Muscle of leg (tissue), 11 donors: Measurements from ENCODE around the gene MOB2. TPM values are rescaled to one million over a fixed set of nuclear protein-coding genes. Genes with fewer than 3 reads are reported as not detected.

ENCODE experiments used
- DNase-seq: peaks from one replicate; pipeline ENCODE4 v3.0.0; 2013
- H3K27ac ChIP-seq: one replicate; pipeline ENCODE4 v1.5.1; 2013; ENCODE audit warnings: mild to moderate bottlenecking, low read length, control low read depth
- H3K27me3 ChIP-seq: one replicate; pipeline ENCODE4 v1.6.1; 2013; ENCODE audit warnings: low read length; ENCODE audit not compliant: control insufficient read depth, insufficient read depth
- H3K36me3 ChIP-seq: one replicate; pipeline ENCODE4 v1.6.1; 2013; ENCODE audit warnings: low read length; ENCODE audit not compliant: control insufficient read depth, insufficient read depth
- H3K4me1 ChIP-seq: one replicate; pipeline ENCODE4 v1.6.1; 2013; ENCODE audit warnings: low read length; ENCODE audit not compliant: control insufficient read depth, insufficient read depth
- H3K4me3 ChIP-seq: one replicate; pipeline ENCODE4 v1.5.1; 2013; ENCODE audit warnings: low read length, control low read depth
- H3K9me3 ChIP-seq: replicated peaks from 2 replicates; pipeline ENCODE4 v1.6.1; 2013; ENCODE audit warnings: low read depth, low read length; ENCODE audit not compliant: control insufficient read depth
- WGBS: methylation state at CpG from one replicate; pipeline ENCODE4 v1.1.5; 2013; ENCODE audit warnings: missing lambda C conversion rate; ENCODE audit not compliant: insufficient coverage; 5-methylcytosine and 5-hydroxymethylcytosine counted together
- polyA plus RNA-seq, 8 donors: library from polyadenylated mRNA; unstranded; fragments of 120-200 nt; gene quantifications; one replicate each; pipeline versions ENCODE4 v1.2.1 to v1.2.3, GENCODE V29; 2013; ENCODE audit warnings: inconsistent platforms in 1 of 8, low replicate concordance in 1 of 8; ENCODE audit not compliant: insufficient read length in 8 of 8, insufficient read depth in 1 of 8
- total RNA-seq: library from RNA; stranded (reverse); fragments of 120-200 nt; gene quantifications from one replicate; pipeline ENCODE4 v1.2.4, GENCODE V29; 2013

MOB2 gene
- total and polyA plus RNA-seq, 9 donors: 21.4 to 28.2 (median 25.0) TPM

GRCh38 chr11:1498262-1498661 is 11.7 kb upstream of the MOB2 start:
- Histone ChIP-seq H3K27ac (no peak overlapping the region), H3K9me3 (no peaks in the 10 kb centered on the region), H3K4me3 (no peak overlapping the region), H3K27me3 (no peaks in the 10 kb centered on the region), H3K36me3 (no peaks in the 10 kb centered on the region), H3K4me1 (peaks cover 12% of the 10 kb centered on the region)
- no peak for DNase-seq
- WGBS: 87% methylated on average over 13 of the region's 13 CpGs

- Histone ChIP-seq H3K27me3 (no peaks in the 10 kb centered on the region), H3K27ac (no peak overlapping the region), H3K9me3 (no peaks in the 10 kb centered on the region), H3K36me3 (no peaks in the 10 kb centered on the region), H3K4me3 (no peak overlapping the region), H3K4me1 (peaks cover 7% of the 10 kb centered on the region)
- 80% methylated on average over 2 of the region's 5 CpGs for WGBS
- no peak for DNase-seq
Measured at GRCh38 chr11:1497600-1497999, 11.0 kb upstream of the MOB2 start.

- Histone ChIP-seq H3K4me1 (peaks cover 8% of the 10 kb centered on the region), H3K27ac (no peak overlapping the region), H3K9me3 (no peaks in the 10 kb centered on the region), H3K4me3 (no peak overlapping the region), H3K36me3 (no peaks in the 10 kb centered on the region), H3K27me3 (no peaks in the 10 kb centered on the region)
- no CpG with 5 or more reads among the region's 3 CpGs for WGBS
- DNase-seq: no peak
Measured at GRCh38 chr11:1496761-1497095, 10.1 kb upstream of the MOB2 start.

GRCh38 chr11:1496091-1496760 is 9.6 kb upstream of the MOB2 start:
- Histone ChIP-seq H3K4me3 (no peak overlapping the region), H3K27me3 (no peaks in the 10 kb centered on the region), H3K36me3 (no peaks in the 10 kb centered on the region), H3K9me3 (no peaks in the 10 kb centered on the region), H3K4me1 (peaks cover 8% of the 10 kb centered on the region), H3K27ac (no peak overlapping the region)
- no peak for DNase-seq
- WGBS: 82% methylated on average over 3 of the region's 9 CpGs

GRCh38 chr11:1494650-1495049 is 8.1 kb upstream of the MOB2 start:
- no peaks in the 10 kb centered on the region for H3K9me3 ChIP-seq
- no peaks in the 10 kb centered on the region for H3K27me3 ChIP-seq
- DNase-seq: no peak
- no peak overlapping the region for H3K27ac ChIP-seq
- no peaks in the 10 kb centered on the region for H3K36me3 ChIP-seq
- peaks cover 8% of the 10 kb centered on the region for H3K4me1 ChIP-seq
- no CpG with 5 or more reads among the region's 3 CpGs for WGBS
- H3K4me3 ChIP-seq: no peak overlapping the region

- H3K27me3 ChIP-seq: no peaks in the 10 kb centered on the region
- no peak overlapping the region for H3K4me3 ChIP-seq
- no peaks in the 10 kb centered on the region for H3K9me3 ChIP-seq
- no CpG with 5 or more reads among the region's 3 CpGs for WGBS
- peaks cover 8% of the 10 kb centered on the region for H3K4me1 ChIP-seq
- H3K27ac ChIP-seq: no peak overlapping the region
- no peak for DNase-seq
- H3K36me3 ChIP-seq: no peaks in the 10 kb centered on the region
Measured at GRCh38 chr11:1493650-1494244, 7.2 kb upstream of the MOB2 start.

- Histone ChIP-seq H3K27ac (no peak overlapping the region), H3K9me3 (no peaks in the 10 kb centered on the region), H3K4me1 (peaks cover 20% of the 10 kb centered on the region), H3K36me3 (no peaks in the 10 kb centered on the region), H3K4me3 (no peak overlapping the region), H3K27me3 (no peaks in the 10 kb centered on the region)
- no peak for DNase-seq
- 86% methylated on average over 7 of the region's 12 CpGs for WGBS
Measured at GRCh38 chr11:1491379-1491778, 4.8 kb upstream of the MOB2 start.

GRCh38 chr11:1490651-1491050 is 4.1 kb upstream of the MOB2 start:
- no peaks in the 10 kb centered on the region for H3K36me3 ChIP-seq
- DNase-seq: no peak
- WGBS: 93% methylated on average over 2 of the region's 7 CpGs
- H3K4me3 ChIP-seq: no peak overlapping the region
- H3K27me3 ChIP-seq: no peaks in the 10 kb centered on the region
- H3K9me3 ChIP-seq: no peaks in the 10 kb centered on the region
- peaks cover 27% of the 10 kb centered on the region for H3K4me1 ChIP-seq
- no peak overlapping the region for H3K27ac ChIP-seq

- no peaks in the 10 kb centered on the region for H3K9me3 ChIP-seq
- WGBS: 84% methylated on average over 13 of the region's 20 CpGs
- H3K4me1 ChIP-seq: peaks cover 35% of the 10 kb centered on the region
- H3K36me3 ChIP-seq: no peaks in the 10 kb centered on the region
- H3K27ac ChIP-seq: no peak overlapping the region
- DNase-seq: no peak
- no peak overlapping the region for H3K4me3 ChIP-seq
- no peaks in the 10 kb centered on the region for H3K27me3 ChIP-seq
Measured at GRCh38 chr11:1488575-1489180, 2.1 kb upstream of the MOB2 start.

- Histone ChIP-seq H3K4me1 (peaks cover 40% of the 10 kb centered on the region), H3K27ac (no peak overlapping the region), H3K27me3 (no peaks in the 10 kb centered on the region), H3K4me3 (no peak overlapping the region), H3K9me3 (no peaks in the 10 kb centered on the region), H3K36me3 (no peaks in the 10 kb centered on the region)
- DNase-seq: no peak
- 65% methylated on average over 23 of the region's 23 CpGs for WGBS
Measured at GRCh38 chr11:1487851-1488574, 1.4 kb upstream of the MOB2 start.
